GM21528 (cell line): ENCODE results near the gene FEM1A.
"Not testable (repeated sequence)": the region's sequence is repeated elsewhere in the genome, so short reads cannot be mapped to it uniquely, and the experiment has no call there.

Source experiments
- ATAC-seq: cut with Tn5 transposase; IDR thresholded peaks from one replicate; pipeline ENCODE4 v1.9.1; 2021; ENCODE audit warnings: mild to moderate bottlenecking, moderate library complexity; ENCODE audit not compliant: unreplicated experiment, low FRiP score

FEM1A gene

DNA sequence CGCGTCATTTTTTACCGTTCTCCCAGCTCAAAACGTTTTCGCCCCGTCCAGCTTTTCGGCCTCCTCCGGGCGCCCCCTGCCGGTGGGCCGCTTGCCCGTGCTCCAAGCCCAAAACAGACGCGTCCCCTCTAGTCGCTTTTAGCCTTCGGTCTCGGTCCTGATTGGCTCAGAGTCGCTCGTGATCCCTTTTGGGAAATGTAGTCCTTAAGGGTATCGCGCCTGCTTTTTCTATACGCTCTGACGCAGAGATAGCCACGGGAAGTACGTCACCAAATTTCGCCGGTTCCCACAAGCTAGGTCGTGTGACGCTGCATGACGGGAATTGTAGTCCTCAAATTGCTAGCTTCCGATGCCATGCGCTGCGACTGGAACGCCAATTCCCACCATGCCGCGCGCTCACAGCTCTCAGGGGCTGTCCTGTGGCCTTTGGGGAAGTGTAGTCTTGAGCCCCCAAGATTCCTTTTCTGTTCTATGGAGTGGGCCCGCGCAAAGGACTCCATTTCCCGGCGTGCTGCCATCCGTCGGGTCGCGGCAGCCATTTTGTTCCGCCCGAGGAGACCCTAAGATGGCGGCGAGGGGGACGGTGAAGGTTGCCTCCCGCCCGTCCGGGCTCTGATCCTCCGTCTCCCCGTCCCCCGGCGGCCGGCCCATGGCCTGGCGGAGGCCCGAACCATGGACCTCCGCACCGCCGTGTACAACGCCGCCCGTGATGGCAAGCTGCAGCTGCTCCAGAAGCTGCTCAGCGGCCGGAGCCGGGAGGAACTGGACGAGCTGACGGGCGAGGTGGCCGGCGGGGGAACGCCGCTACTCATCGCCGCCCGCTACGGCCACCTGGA is at the start of gene FEM1A:
Gene FEM1A, plus strand, starts transcription at position 552 of the 836 bp plus-strand sequence. Its CDS starts 121 bp downstream, at position 673.
- peak; percentile 94 for ATAC-seq

GRCh38 chr19:4742723-4743646 is 48.5 kb upstream of the FEM1A start:
- no peak for ATAC-seq

GRCh38 chr19:4744451-4745174 is 46.9 kb upstream of the FEM1A start:
- ATAC-seq = no peak

DNA sequence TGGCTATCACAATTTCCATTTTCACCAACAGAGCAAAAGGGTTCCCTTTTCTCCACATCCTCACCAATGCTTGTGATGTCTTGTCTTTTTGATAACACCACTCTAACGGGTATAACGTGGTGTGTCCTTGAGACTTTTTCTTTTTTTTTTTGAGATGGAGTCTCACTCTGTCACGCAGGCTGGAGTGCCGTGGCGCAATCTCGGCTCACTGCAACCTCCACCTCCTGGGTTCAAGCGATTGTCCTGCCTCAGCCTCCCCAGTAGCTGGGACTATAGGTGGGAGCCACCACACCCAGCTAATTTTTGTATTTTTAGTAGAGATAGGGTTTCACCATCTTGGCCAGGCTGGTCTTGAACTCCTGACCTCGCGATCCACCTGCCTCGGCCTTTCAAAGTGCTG is 46.4 kb upstream of the FEM1A start:
- not testable (repeated sequence) for ATAC-seq

DNA sequence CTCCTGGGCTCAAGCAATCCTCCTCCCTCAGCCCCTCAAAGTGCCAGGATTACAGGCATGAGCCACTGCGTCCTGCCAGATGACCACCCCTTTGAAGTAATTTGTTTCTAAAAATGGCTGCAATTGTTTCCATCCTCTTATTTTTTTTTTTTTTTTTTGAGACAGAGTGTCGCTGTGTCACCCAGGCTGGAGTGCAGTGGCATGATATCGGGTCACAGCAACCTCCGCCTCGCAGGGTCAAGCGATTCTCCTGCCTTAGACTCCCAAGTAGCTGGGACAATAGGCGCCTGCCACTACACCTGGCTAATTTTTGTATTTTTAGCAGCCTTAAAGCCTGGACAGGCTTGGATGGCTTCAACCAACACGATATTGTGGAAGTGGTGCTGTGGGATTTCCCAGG is 45.5 kb upstream of the FEM1A start:
- no peak for ATAC-seq

GRCh38 chr19:4748185-4748584 is 43.3 kb upstream of the FEM1A start:
- no peak for ATAC-seq

- no peak for ATAC-seq
Observed at GRCh38 chr19:4748589-4748988, 42.9 kb upstream of the FEM1A start.

- ATAC-seq = no peak
Observed at GRCh38 chr19:4749870-4750590, 41.5 kb upstream of the FEM1A start.

DNA sequence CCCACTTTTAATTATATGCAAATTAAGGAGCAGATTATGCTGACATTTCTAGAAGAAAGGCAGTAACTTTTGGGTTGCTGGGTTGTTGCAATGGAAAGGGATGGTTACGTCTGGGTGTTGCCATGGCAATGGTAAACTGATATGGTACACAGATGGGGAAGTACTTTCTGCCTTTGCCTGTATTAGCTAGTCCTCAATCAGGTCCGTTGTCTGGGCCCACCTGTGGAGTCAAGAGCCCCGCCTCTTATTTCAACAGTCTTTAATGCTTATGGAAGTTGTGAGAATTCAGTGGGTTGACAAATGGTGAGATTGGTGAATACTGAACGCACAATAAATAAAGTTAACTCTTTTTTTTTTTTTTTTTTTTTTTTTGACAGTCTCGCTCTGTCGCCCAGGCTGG is 37.3 kb upstream of the FEM1A start:
- ATAC-seq = no peak

DNA sequence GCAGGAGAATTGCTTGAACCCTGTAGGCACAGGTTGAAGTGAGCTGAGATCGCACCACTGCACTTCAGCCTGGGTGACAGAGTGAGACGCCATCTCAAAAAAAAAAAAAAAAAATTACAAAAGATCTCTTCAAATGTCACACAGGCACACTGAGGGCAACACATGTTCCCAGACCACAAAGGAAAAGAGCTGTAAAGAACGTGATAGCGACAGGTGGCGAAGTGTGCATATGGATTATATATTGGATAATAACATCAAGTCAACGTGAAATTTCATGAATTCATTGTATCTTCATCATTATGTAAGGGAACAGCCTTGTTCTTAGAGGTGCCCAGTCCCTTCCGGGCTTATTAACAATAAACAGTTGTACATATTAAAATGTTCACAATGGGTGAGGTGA is 36.1 kb upstream of the FEM1A start:
- ATAC-seq = no peak

GRCh38 chr19:4758082-4758481 is 33.5 kb upstream of the FEM1A start:
- ATAC-seq = no peak

- no peak for ATAC-seq
Observed at GRCh38 chr19:4758659-4759058, 32.9 kb upstream of the FEM1A start.

- ATAC-seq = no peak
Observed at GRCh38 chr19:4759388-4760284, 31.9 kb upstream of the FEM1A start.

- ATAC-seq = no peak
Observed at GRCh38 chr19:4760285-4760650, 31.3 kb upstream of the FEM1A start.

DNA sequence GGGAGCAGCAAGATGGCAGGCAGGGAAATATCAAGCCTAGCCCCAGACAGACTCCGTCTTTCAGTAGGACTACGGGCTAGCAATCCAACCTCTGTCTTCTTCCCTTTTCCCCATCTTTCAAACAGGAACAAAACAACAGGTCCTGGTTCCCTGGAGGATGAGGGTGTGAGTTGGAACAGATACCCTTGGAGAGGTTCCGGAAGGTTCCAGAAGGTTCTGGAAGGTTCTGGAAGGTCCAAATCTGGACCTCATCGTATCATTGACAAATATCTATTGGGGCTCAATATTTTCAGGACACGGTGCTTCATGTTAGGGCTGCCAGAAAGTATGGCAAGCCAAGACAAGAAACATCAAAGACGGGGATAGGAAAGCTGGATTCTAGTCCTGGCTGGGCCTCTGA is 28.5 kb upstream of the FEM1A start:
- no peak for ATAC-seq

DNA sequence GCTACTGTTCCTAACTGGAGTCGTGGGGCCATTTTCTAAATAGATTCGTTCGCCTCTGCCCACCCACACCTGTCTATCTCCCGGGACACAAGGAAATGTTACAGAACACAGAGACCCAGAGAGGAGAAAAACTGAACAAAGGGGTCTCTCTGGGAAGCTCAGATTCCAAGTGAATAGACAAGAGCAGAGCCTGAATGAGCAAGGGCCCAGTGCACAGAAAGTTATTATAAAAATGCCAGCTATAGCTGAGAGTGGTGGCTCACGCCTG is 27.2 kb upstream of the FEM1A start:
- no peak for ATAC-seq

DNA sequence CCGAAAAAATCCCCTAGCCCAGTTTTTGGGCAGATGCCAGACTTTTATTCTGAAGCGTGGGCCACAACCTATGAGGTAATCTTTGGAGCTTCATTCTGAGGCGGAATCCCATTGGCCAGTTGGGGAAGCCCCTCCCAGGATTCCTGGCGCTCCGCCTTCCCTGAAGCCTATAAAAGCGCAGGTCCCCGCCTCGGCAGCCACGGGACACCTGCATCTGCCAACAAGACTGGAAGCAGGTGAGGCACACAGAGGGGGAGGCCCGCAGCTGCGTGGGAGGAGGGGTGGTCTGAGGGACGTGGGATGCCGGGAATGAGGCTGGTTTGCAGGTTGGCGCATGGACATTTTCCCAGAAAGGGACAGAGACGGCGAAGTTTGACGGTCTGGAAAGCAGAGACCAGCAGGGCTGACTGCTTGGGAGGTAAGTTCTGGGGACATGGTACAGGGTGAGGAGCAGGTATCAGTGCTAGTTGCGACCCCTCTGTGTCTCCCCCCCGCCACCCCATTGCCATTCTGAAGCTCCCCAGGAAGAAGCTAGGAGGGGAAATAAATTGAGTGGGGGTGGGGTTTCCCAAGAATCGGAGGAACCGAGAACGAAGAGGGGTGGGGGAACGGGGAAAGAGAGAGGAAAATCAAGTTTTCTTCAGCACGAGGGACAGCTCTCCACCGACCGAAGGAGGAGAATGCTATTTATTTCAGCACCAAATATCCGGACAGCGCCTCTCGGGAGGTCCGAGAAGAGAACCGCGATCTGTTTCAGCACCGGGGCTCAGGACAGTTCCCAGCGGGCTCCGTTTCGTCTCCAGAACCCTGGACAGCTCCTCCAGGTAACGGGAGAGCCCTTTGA is 22.4 kb upstream of the FEM1A start:
- no peak for ATAC-seq

DNA sequence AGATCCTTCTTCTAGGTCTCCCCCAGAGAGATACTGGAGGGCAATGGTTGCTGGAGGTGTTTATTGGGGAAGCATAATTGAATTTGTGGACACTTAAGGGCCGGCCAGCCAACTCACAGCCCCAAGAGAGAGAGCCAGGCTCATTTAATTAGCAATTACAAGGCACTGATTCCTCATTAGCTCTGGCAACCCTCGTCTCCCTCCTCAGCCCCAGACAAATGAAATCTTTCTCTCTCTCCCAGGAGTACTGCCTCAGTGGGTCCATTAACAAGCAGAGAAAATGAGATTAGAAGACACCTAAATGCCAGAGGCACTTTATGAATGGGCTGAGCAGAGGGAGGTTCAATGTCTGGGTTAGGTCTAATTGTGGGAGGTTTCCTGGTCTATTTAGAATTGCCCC is 19.0 kb upstream of the FEM1A start:
- ATAC-seq = no peak
